Dendritic cell treated with granulocyte-macrophage colony-stimulating factor and Interleukin-4, amounts not matched to agents 40 ng/mL and 50 ng/mL, for 4 days (primary cell): ENCODE data around the gene THBS2.

ENCODE experiments used
- H3K27ac Mint-ChIP-seq: one replicate; pipeline ENCODE4 v1.8.0; 2022; ENCODE audit warnings: mild to moderate bottlenecking, mixed read lengths
- H3K27me3 Mint-ChIP-seq: one replicate; pipeline ENCODE4 v1.8.0; 2022; ENCODE audit warnings: mild to moderate bottlenecking, mixed read lengths
- H3K36me3 Mint-ChIP-seq: one replicate; pipeline ENCODE4 v1.8.0; 2022; ENCODE audit warnings: low read depth, mixed read lengths
- H3K4me1 Mint-ChIP-seq: one replicate; pipeline ENCODE4 v1.8.0; 2022; ENCODE audit warnings: low read depth, mixed read lengths
- H3K4me3 Mint-ChIP-seq: one replicate; pipeline ENCODE4 v1.8.0; 2022; ENCODE audit warnings: mild to moderate bottlenecking, moderate library complexity, mixed read lengths
- H3K9me3 Mint-ChIP-seq: one replicate; pipeline ENCODE4 v1.8.0; 2022; ENCODE audit warnings: mixed read lengths
- intact Hi-C: fragments of 100-400 bp; cut with micrococcal nuclease; formaldehyde crosslinking; loops from one replicate; pipeline ENCODE4 v1.15.0; 2022

THBS2 gene

GRCh38 chr6:169175360-169175887 is 78.2 kb downstream of the THBS2 start:
- Mint-ChIP-seq H3K4me3 (no peak overlapping the region), H3K9me3 (no peaks in the 10 kb centered on the region)

GRCh38 chr6:169174516-169175359 is 78.9 kb downstream of the THBS2 start:
- intact Hi-C loops: no loop called here
- Mint-ChIP-seq H3K36me3 (no peaks in the 10 kb centered on the region), H3K27ac (no peak overlapping the region), H3K27me3 (no peaks in the 10 kb centered on the region), H3K9me3 (no peaks in the 10 kb centered on the region), H3K4me3 (no peak overlapping the region), H3K4me1 (no peaks in the 10 kb centered on the region)

More at GRCh38 chr6:169175360-169175887, 78.2 kb downstream of the THBS2 start:
- Mint-ChIP-seq H3K27me3 (no peaks in the 10 kb centered on the region), H3K4me1 (no peaks in the 10 kb centered on the region), H3K36me3 (no peaks in the 10 kb centered on the region), H3K27ac (no peak overlapping the region)
- intact Hi-C loops: no loop called here

GRCh38 chr6:169173532-169174268 is 79.9 kb downstream of the THBS2 start:
- Mint-ChIP-seq H3K27ac (no peak overlapping the region), H3K4me1 (no peaks in the 10 kb centered on the region), H3K9me3 (no peaks in the 10 kb centered on the region), H3K4me3 (no peak overlapping the region), H3K27me3 (no peaks in the 10 kb centered on the region), H3K36me3 (no peaks in the 10 kb centered on the region)
- intact Hi-C loops: no loop called here

- H3K27ac Mint-ChIP-seq: no peak overlapping the region
Observed at GRCh38 chr6:169172946-169173345, 80.7 kb downstream of the THBS2 start.

GRCh38 chr6:169172456-169172855 is 81.2 kb downstream of the THBS2 start:
- Mint-ChIP-seq H3K4me1 (no peaks in the 10 kb centered on the region), H3K36me3 (no peaks in the 10 kb centered on the region), H3K4me3 (no peak overlapping the region), H3K9me3 (no peaks in the 10 kb centered on the region), H3K27me3 (no peaks in the 10 kb centered on the region), H3K27ac (no peak overlapping the region)
- intact Hi-C loops: no loop called here

More at GRCh38 chr6:169172946-169173345, 80.7 kb downstream of the THBS2 start:
- intact Hi-C loops: no loop called here
- Mint-ChIP-seq H3K4me3 (no peak overlapping the region), H3K4me1 (no peaks in the 10 kb centered on the region), H3K27me3 (no peaks in the 10 kb centered on the region), H3K36me3 (no peaks in the 10 kb centered on the region), H3K9me3 (no peaks in the 10 kb centered on the region)

GRCh38 chr6:169171951-169172350 is 81.7 kb downstream of the THBS2 start:
- H3K27ac Mint-ChIP-seq: no peak overlapping the region
- H3K27me3 Mint-ChIP-seq: no peaks in the 10 kb centered on the region
- H3K36me3 Mint-ChIP-seq: no peaks in the 10 kb centered on the region
- no peaks in the 10 kb centered on the region for H3K9me3 Mint-ChIP-seq
- intact Hi-C loops: no loop called here
- H3K4me3 Mint-ChIP-seq: no peak overlapping the region
- no peaks in the 10 kb centered on the region for H3K4me1 Mint-ChIP-seq

GRCh38 chr6:169171016-169171415 is 82.6 kb downstream of the THBS2 start:
- H3K27me3 Mint-ChIP-seq: no peaks in the 10 kb centered on the region
- no peaks in the 10 kb centered on the region for H3K9me3 Mint-ChIP-seq
- H3K4me1 Mint-ChIP-seq: no peaks in the 10 kb centered on the region
- H3K27ac Mint-ChIP-seq: no peak overlapping the region
- H3K36me3 Mint-ChIP-seq: no peaks in the 10 kb centered on the region
- intact Hi-C loops: no loop called here
- H3K4me3 Mint-ChIP-seq: no peak overlapping the region

GRCh38 chr6:169170583-169170955 is 83.1 kb downstream of the THBS2 start:
- Mint-ChIP-seq H3K4me1 (no peaks in the 10 kb centered on the region), H3K9me3 (no peaks in the 10 kb centered on the region), H3K27me3 (no peaks in the 10 kb centered on the region), H3K36me3 (no peaks in the 10 kb centered on the region), H3K27ac (no peak overlapping the region), H3K4me3 (no peak overlapping the region)
- intact Hi-C loops: no loop called here

GRCh38 chr6:169169941-169170582 is 83.6 kb downstream of the THBS2 start:
- H3K9me3 Mint-ChIP-seq: no peaks in the 10 kb centered on the region
- H3K36me3 Mint-ChIP-seq: no peaks in the 10 kb centered on the region
- no peak overlapping the region for H3K4me3 Mint-ChIP-seq
- intact Hi-C loops: no loop called here
- no peak overlapping the region for H3K27ac Mint-ChIP-seq
- H3K4me1 Mint-ChIP-seq: no peaks in the 10 kb centered on the region
- no peaks in the 10 kb centered on the region for H3K27me3 Mint-ChIP-seq

GRCh38 chr6:169169375-169169774 is 84.3 kb downstream of the THBS2 start:
- H3K4me3 Mint-ChIP-seq: no peak overlapping the region
- no peaks in the 10 kb centered on the region for H3K4me1 Mint-ChIP-seq
- H3K27me3 Mint-ChIP-seq: no peaks in the 10 kb centered on the region
- intact Hi-C loops: no loop called here
- H3K9me3 Mint-ChIP-seq: no peaks in the 10 kb centered on the region
- H3K36me3 Mint-ChIP-seq: no peaks in the 10 kb centered on the region
- H3K27ac Mint-ChIP-seq: no peak overlapping the region

GRCh38 chr6:169168706-169169105 is 84.9 kb downstream of the THBS2 start:
- Mint-ChIP-seq H3K27ac (no peak overlapping the region), H3K36me3 (no peaks in the 10 kb centered on the region), H3K27me3 (no peaks in the 10 kb centered on the region), H3K9me3 (no peaks in the 10 kb centered on the region), H3K4me1 (no peaks in the 10 kb centered on the region), H3K4me3 (no peak overlapping the region)
- intact Hi-C loops: no loop called here

- H3K27me3 Mint-ChIP-seq: no peaks in the 10 kb centered on the region
- H3K27ac Mint-ChIP-seq: no peak overlapping the region
- no peaks in the 10 kb centered on the region for H3K9me3 Mint-ChIP-seq
- no peaks in the 10 kb centered on the region for H3K4me1 Mint-ChIP-seq
- H3K36me3 Mint-ChIP-seq: no peaks in the 10 kb centered on the region
- intact Hi-C loops: no loop called here
- H3K4me3 Mint-ChIP-seq: no peak overlapping the region
Observed at GRCh38 chr6:169168302-169168630, 85.4 kb downstream of the THBS2 start.

GRCh38 chr6:169167581-169168301 is 85.9 kb downstream of the THBS2 start:
- no peaks in the 10 kb centered on the region for H3K4me1 Mint-ChIP-seq
- H3K4me3 Mint-ChIP-seq: no peak overlapping the region
- H3K36me3 Mint-ChIP-seq: no peaks in the 10 kb centered on the region
- H3K27ac Mint-ChIP-seq: no peak overlapping the region
- no peaks in the 10 kb centered on the region for H3K27me3 Mint-ChIP-seq
- intact Hi-C loops: no loop called here
- H3K9me3 Mint-ChIP-seq: no peaks in the 10 kb centered on the region
